UCSD-AML1 (cell line): Measurements from ENCODE around the gene ZNF705A.
"Not testable (repeated sequence)": the region's sequence is repeated elsewhere in the genome, so short reads cannot be mapped to it uniquely, and the experiment has no call there.

Experiments
- DNase-seq: peaks from one replicate; lab custom pipeline; 2025; ENCODE audit not compliant: unreplicated experiment; lab: John Stamatoyannopoulos, UW

ZNF705A gene

DNA sequence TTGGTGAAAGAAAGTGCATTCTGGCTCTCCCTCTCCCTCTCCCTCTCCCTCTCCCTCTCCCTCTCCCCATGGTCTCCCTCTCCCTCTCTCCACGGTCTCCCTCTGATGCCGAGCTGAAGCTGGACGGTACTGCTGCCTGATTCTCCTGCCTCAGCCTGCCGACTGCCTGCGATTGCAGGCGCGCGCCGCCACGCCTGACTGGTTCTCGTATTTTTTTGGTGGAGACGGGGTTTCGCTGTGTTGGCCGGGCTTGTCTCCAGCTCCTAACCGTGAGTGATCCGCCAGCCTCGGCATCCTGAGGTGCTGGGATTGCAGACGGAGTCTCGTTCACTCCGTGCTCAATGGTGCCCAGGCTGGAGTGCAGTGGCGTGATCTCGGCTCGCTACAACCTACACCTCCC, 26.5 kb downstream of the ZNF705A start:
- not testable (repeated sequence) for DNase-seq

GRCh38 chr12:8184206-8184605, 27.4 kb downstream of the ZNF705A start:
- not testable (repeated sequence) for DNase-seq

GRCh38 chr12:8188088-8188487, 31.3 kb downstream of the ZNF705A start:
- DNase-seq = not testable (repeated sequence)

- DNase-seq = not testable (repeated sequence)
These were observed 41.0 kb downstream of the ZNF705A start for GRCh38 chr12:8197685-8198308.

DNA sequence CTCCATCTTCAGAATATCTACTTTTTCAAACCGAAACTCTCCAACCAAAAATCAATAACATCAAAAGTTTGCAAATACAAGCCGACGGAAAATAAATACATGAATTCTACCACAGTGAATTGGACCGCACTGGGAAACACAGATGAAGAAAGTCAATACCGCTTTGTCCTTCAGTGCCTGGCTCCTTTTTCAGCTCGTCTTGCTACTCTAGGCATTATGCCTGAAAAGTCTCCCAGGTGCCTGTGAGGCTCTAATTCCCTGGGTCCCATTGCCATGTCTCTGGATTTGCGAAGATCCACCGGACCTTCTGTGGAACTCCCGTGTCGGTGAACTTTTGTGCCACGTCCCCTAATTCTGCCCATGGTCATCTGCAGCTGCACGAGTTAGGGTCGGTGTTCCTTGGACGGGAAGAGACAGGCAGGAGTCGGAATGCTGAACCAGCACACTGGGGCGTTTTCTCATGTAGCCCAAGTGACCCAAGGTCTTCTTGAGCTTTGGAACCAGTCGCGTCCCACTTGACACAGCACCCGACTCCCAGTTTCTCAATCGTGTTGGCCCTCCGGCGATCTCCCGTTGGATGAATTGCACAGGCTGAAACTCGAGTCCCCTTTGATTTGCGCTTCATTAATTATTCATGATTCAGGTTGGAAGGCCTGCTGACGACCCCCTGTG, 62.0 kb downstream of the ZNF705A start:
- not testable (repeated sequence) for DNase-seq

- not testable (repeated sequence) for DNase-seq
These were observed 64.6 kb downstream of the ZNF705A start for GRCh38 chr12:8221375-8221774.

- DNase-seq = not testable (repeated sequence)
These were observed 65.0 kb downstream of the ZNF705A start for GRCh38 chr12:8221844-8222243.

DNA sequence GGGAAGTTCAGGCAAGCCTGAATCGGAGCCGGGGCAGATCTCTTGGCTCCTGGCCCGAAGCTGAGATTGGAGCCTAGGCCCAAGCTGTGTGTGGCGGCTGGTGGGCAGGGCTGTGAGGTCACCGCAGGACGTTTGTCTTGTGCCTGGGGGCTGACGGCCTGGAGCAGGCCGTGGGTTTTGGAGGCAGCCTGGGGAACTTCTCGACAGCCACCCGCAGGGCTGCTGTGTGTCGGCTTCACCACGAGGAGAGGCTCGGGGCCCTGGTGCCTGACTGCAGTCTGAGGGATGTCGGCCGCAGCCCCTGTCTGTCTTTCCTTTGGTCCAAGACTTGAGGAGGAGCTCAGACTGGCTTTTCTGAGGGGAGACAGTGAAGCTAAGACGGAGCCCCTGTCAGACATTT, 65.5 kb downstream of the ZNF705A start:
- DNase-seq = not testable (repeated sequence)

DNA sequence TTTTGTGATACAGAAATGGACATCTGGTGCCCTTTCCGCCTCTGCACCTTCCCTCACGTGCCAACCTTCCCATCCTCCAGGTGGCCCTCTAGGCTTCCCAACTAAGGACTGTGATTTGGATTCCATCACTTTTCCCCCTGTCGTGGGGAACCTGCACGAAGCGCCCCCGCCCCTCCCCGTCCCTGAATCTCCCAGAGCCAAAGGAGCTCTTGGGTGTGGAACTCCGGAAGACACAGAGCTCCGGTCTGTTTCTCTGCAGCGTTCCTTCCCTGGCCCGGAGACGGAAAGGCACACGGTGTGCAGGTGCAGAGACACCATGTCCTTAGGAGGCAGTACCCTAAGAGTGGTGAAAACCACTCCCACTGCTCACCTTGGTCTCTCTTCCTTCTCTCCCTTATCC, 66.8 kb downstream of the ZNF705A start:
- not testable (repeated sequence) for DNase-seq

GRCh38 chr12:8224782-8225181, 68.0 kb downstream of the ZNF705A start:
- not testable (repeated sequence) for DNase-seq

DNA sequence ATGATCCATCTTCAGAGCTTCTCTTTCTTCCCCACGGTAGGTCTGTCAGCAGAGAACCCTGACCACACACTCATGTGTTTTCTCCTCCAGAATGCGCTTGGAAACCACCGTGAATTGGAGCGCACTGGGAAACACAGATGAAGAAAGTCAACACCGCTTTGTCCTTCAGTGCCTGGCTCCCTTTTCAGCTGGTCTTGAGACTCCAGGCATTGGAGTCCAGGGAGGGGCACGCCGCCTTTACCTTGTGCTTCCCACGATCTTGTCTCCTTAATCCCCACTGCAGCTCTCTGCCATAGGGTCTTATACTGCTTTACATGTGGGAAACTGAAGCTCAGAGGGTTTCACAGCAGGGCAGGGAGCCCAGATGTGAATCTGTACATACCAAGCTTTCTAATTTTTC, 69.5 kb downstream of the ZNF705A start:
- DNase-seq = no peak

GRCh38 chr12:8226992-8227731, 70.3 kb downstream of the ZNF705A start, which contains the start of gene FAM90A1:
TSS of gene FAM90A1 (minus strand) at chr12:8227618. CDS start at chr12:8224832, 2,786 bp downstream.
- DNase-seq = peak; percentile 61

- DNase-seq = not testable (repeated sequence)
These were observed 70.9 kb downstream of the ZNF705A start for GRCh38 chr12:8227732-8228077.

- not testable (repeated sequence) for DNase-seq
These were observed 71.8 kb downstream of the ZNF705A start for GRCh38 chr12:8228607-8229006.

DNA sequence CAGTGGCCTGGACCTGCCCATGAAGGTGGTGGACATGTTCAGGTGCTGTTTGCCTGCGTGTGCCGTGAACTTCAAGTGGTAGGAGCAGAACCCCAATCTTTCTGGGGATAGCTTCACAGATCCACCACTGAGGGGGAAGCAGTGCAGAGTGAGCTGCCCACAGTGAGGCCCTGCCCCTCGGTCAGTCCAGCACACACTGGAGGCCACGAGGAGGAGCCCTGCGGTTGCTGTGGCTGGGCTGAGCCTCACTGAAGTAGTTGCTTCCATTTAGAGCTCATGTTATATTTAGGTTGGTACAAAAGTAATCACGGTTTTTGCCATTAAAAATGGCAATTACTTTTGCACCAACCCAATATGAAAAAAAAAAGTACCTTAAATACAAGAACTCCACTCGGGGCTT, 72.7 kb downstream of the ZNF705A start:
- DNase-seq = peak; percentile 10
